Anterior cingulate cortex (tissue), 58 donors: Measurements from ENCODE around the gene DCDC1.

ENCODE experiments used
- DNase-seq, 58 donors: peaks; one replicate each; lab custom pipeline; 2025; lab: John Stamatoyannopoulos, UW

The DCDC1 gene

GRCh38 chr11:31237819-31238760 is 131.4 kb downstream of the DCDC1 start:
- DNase-seq = peak in 2 of 58 donors; percentile 2 to 4

DNA sequence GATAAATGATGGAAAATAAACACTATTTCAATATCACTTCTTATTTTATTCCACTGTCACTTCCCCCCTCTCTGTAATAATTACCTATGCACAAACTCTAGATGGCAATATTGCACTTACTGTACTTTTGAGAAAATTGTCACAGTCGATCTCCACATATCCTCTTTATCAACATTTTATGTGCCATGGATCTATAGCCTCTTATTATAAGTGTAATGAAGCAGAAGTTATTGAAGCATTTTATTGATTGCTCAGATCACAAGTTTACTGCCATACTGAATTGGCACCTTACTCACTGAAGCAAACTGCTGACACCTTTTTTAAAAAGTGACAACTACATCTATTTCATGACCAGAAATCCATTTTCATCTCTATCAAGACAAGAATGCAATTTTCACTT is 133.4 kb downstream of the DCDC1 start:
- no peak for DNase-seq

DNA sequence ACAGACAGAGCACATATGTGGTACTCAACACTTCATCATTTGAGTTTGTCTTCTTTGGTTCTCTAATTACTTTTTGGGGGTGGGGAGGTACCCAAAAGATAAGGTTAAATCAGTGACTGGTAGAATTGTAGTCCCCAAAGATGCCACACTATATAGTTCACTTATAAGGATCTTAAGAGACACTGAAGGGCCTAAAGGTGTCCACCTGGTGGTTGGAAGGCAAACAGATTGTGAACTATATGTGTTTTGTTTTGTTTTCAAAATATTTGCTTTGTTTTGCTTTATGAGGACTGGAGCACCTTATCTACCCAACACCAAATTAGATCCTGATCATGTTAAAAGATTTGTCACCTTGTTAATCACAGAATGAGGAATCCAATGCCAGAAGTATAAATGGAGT is 136.1 kb downstream of the DCDC1 start:
- DNase-seq = no peak

DNA sequence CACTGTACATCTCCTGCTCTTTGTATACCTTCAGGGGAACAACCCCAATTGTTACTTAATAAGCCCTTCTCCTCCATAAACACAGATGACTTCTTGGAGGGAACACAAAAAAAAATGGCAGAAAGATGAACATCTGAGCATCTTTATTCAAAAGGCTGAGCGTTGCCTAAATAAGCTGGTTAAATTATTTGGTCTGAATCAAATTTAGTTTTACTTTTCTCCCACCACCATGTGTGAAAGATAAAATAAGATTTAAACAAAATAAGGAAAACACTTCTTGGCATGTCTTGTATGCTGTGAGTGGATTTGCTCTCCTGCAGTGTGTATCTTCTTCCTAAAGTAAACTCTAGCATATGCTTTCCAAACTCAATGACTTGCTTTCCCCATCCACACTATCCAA is 137.9 kb downstream of the DCDC1 start:
- DNase-seq = no peak

- no peak for DNase-seq
Measured at GRCh38 chr11:31218847-31219246, 150.7 kb downstream of the DCDC1 start.

- DNase-seq = no peak
Measured at GRCh38 chr11:31214372-31214771, 155.2 kb downstream of the DCDC1 start.

GRCh38 chr11:31199378-31199777 is 170.2 kb downstream of the DCDC1 start:
- DNase-seq = no peak

DNA sequence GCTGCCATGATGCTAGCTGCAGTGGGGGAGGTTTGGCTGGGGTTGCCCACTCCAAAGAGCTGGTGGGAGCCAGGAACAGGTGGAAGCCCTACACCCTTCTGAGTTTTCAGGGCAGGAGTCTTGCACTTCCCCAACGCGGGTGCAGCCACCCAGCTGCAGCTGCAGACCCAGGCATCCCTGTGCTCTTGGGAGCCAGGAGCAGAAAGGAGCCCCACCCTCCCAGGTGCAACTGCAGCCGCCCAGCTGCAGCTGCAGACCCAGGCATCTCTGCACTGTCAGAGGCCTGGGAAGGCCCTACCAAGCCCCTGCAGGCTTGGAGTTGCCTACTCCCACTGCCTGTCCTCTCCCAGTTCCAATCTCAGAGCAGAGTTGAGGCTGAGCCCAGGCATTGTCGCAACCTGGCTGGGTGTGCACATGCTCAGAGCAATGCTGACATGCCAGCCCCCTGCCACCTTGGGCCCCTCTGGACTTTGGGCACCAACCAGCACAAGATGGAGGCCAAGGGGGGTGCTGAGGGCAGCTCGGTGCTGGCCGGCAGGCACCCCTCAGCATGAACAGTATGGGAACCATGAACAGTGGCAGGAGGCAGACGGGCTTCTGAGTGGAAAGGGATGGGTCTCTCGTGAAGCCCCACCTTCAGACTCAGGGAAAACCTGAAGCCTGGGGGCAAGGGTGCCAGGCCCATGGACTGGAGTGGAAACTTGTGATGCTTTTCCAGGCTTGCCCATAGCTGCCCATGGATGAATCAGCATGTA is 195.4 kb downstream of the DCDC1 start:
- DNase-seq = no peak

- no peak for DNase-seq
Measured at GRCh38 chr11:31160504-31161422, 208.8 kb downstream of the DCDC1 start.

DNA sequence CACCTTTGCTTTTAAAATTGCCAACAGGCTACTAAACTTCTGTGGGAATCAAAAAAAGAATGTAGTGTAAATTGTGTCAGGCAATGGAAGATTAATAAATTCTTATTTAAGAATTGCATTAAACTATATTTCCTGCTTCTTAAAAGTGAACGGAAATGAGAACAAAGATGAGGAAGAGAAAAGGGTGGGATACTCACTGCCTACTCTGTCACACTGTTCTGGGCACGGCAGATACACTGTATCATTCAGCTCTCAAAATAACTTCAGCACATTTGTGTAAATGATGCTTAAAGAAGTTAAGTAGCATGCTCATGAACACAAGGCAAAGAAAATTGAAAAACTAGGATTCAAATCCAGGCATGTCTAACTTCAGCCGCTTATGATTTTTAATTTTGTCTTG is 218.7 kb downstream of the DCDC1 start:
- no peak for DNase-seq

DNA sequence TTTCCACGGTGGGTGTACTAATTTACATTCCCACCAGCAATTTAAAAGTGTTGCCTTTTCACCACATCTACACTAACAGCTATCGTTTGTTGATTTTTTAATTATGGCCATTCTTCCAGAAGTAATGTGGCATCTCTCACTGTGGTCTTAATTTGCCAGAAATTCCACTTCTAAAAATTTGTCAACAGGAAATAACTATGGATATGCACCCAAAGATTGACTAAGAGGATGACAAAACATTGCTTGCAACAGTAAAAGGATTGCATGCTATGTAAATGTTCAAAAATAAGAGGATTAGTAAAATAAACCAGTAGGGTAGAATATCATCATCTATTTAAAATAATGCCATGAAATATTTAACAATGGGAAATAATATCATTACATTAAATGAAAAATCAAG is 219.5 kb downstream of the DCDC1 start:
- DNase-seq = no peak

- peak in 8 of 58 donors; percentile 1 to 41 (median 6) for DNase-seq
Measured at GRCh38 chr11:31141789-31142188, 227.8 kb downstream of the DCDC1 start.

GRCh38 chr11:31139479-31139878 is 230.1 kb downstream of the DCDC1 start:
- DNase-seq = no peak

- no peak for DNase-seq
Measured at GRCh38 chr11:31132531-31133421, 236.8 kb downstream of the DCDC1 start.

- no peak for DNase-seq
Measured at GRCh38 chr11:31131760-31132159, 237.8 kb downstream of the DCDC1 start.

DNA sequence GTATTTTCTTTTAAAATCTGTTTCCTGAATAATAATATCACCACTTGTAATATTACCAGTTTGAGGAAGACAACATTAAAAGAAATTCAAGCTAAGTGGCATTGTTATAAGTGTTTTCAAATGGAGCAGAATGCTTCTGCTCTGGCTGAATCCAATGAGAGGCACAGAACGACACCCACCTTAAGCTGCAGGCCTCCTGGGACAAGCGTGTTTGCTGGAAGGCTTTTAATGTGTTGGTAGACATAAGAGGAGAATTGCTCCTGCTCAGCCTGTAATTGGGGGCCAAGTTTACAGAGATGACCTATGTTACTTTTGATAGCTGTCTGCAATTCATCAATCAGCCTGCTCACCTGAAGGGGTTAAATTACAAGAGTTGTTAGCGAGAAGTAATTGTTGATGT is 242.2 kb downstream of the DCDC1 start:
- DNase-seq = no peak

DNA sequence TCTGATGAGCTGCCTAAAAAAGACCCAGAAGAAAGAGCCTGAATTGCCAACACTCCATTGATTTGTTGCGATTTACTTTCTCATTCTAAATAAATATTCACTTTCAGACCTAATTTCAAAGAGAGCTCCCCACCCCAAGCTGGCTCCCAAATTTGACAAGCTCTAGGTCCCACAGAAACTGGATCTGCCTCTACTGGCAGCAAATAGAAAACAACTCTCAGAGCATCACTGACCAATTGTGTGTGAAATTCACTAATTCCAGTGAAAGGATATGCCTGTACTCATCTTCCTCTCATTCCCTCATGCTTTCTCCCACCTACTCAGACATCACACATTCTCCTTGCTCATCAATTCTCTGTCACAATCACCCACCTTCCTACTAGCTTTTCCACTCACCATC is 249.1 kb downstream of the DCDC1 start:
- DNase-seq = no peak

DNA sequence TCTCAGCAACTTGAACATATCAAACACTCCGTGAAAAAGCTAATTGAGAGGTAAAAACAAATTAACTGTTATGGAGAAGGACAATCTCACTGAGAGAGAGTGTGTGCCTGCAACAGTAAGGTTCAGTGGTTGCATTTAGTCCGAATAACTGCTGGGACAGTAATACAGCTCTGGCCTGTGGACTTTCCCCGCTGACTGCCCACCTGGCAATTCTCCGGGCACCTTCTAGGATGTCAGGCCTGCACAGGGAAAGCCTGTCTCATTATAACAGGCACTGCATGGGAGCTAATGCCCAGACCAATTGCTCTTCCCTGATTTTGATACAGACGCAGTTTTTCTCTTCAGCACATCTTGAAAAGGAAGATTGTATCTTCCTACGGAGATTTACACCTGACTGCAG is 251.0 kb downstream of the DCDC1 start:
- DNase-seq = no peak

DNA sequence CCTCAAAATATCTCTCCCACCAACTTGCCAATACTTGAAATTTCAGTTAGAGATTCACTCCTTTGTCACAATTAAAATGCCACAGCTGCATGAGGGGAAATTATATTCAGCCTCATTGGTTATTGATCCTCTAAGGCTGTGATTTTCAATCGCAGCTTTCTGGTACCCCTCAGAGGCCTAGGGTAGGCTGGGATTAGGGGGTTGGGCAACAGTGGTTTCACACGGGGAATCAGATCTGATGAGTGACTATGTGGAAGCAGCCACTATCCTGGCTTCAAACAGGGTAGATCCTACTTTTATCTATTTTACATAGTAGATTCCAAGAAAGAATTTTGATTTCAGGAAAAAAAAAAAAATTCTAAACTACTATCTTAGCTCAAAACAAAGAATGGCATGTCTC is 252.5 kb downstream of the DCDC1 start:
- DNase-seq = no peak

GRCh38 chr11:31114442-31114841 is 255.1 kb downstream of the DCDC1 start:
- DNase-seq = no peak
